ENCODE results near the gene URGCP.

URGCP gene

GRCh38 chr7:43915907-43916306 is 9.5 kb upstream of the URGCP start:
- H3K36me3 ChIP-seq (ENCODE audit: control insufficient read depth in 1 of 2, insufficient read depth in 2 of 2, low read depth in 1 of 2, low read length in 2 of 2): peaks cover 0 to 7% of the 10 kb centered on the region in 2 experiments
- no peak overlapping the region for H2BK15ac ChIP-seq (ENCODE audit: low read depth, poor library complexity, severe bottlenecking)
- no peak overlapping the region for H2AK5ac ChIP-seq (ENCODE audit: low read length, severe bottlenecking)
- no peaks in the 10 kb centered on the region for H3K9me3 ChIP-seq (ENCODE audit: control insufficient read depth, low read length)
- H3K27ac ChIP-seq (ENCODE audit: low read length, poor library complexity, severe bottlenecking): no peak overlapping the region
- no peak overlapping the region for H3K4ac ChIP-seq (ENCODE audit: low read depth in 1 of 2, low read length in 2 of 2)
- DNase-seq: no peak
- H3K4me2 ChIP-seq (ENCODE audit: low read length, poor library complexity, severe bottlenecking): no peak overlapping the region
- H2BK12ac ChIP-seq (ENCODE audit: low read length in 2 of 2): no peak overlapping the region
- H4K8ac ChIP-seq (ENCODE audit: low read length): no peak overlapping the region
- H2BK5ac ChIP-seq (ENCODE audit: low read depth, low read length, poor library complexity, severe bottlenecking): no peak overlapping the region
- H4K91ac ChIP-seq (ENCODE audit: low read length): no peak overlapping the region
- no peak overlapping the region for H2AFZ ChIP-seq (ENCODE audit: low read depth, low read length)
- 84% methylated on average over 5 of the region's 5 CpGs for WGBS
- H2BK120ac ChIP-seq (ENCODE audit: low read depth, low read length): no peak overlapping the region
- peaks cover 2% of the 10 kb centered on the region for H3K79me1 ChIP-seq (replicated peaks; ENCODE audit: low read length, poor library complexity, severe bottlenecking)
- H3K14ac ChIP-seq (ENCODE audit: low read length in 2 of 2): no peak overlapping the region
- H3K9ac ChIP-seq (ENCODE audit: low read length): no peak overlapping the region
- H3K23ac ChIP-seq (ENCODE audit: low read length in 2 of 2): no peak overlapping the region
- no peak overlapping the region for H3K4me3 ChIP-seq (ENCODE audit: insufficient read depth in 1 of 2, low read depth in 1 of 2, low read length in 2 of 2)
- no peaks in the 10 kb centered on the region for H3K4me1 ChIP-seq (ENCODE audit: control insufficient read depth, insufficient read depth, low read depth, low read length)
- no peak overlapping the region for H3K18ac ChIP-seq (ENCODE audit: low read depth in 1 of 2, low read length in 2 of 2)
- no peaks in the 10 kb centered on the region for H3K27me3 ChIP-seq (ENCODE audit: control insufficient read depth in 1 of 2, insufficient read depth in 1 of 2, low read length in 2 of 2)

- Histone ChIP-seq H4K91ac (ENCODE audit: low read length) (no peak overlapping the region), H3K4me2 (ENCODE audit: low read length, poor library complexity, severe bottlenecking) (no peak overlapping the region)
These were observed 8.4 kb upstream of the URGCP start for GRCh38 chr7:43914795-43915194.

GRCh38 chr7:43905956-43906330 is 453 bp downstream of the URGCP start:
- Histone ChIP-seq H3K9ac (ENCODE audit: low read length) (peak overlapping the region; percentile 94), H3K79me1 (replicated peaks; ENCODE audit: low read length, poor library complexity, severe bottlenecking) (peaks cover 25% of the 10 kb centered on the region), H2BK5ac (ENCODE audit: low read depth, low read length, poor library complexity, severe bottlenecking) (peak overlapping the region; percentile 4), H2AFZ (ENCODE audit: low read depth, low read length) (peak overlapping the region; percentile 76), H3K27me3 (ENCODE audit: control insufficient read depth in 1 of 2, insufficient read depth in 1 of 2, low read length in 2 of 2) (no peaks in the 10 kb centered on the region), H3K18ac (ENCODE audit: low read depth in 1 of 2, low read length in 2 of 2) (peak overlapping the region in 1 of 2 experiments; percentile 78), H3K9me3 (ENCODE audit: control insufficient read depth, low read length) (no peaks in the 10 kb centered on the region), H3K14ac (ENCODE audit: low read length in 2 of 2) (peak overlapping the region in 1 of 2 experiments; percentile 75), H3K23ac (ENCODE audit: low read length in 2 of 2) (no peak overlapping the region), H3K27ac (ENCODE audit: low read length, poor library complexity, severe bottlenecking) (peak overlapping the region; percentile 74), H2BK12ac (ENCODE audit: low read length in 2 of 2) (no peak overlapping the region), H3K4me2 (ENCODE audit: low read length, poor library complexity, severe bottlenecking) (peak overlapping the region; percentile 83), H2AK5ac (ENCODE audit: low read length, severe bottlenecking) (no peak overlapping the region), H3K4me3 (ENCODE audit: insufficient read depth in 1 of 2, low read depth in 1 of 2, low read length in 2 of 2) (peak overlapping the region; percentile 83 to 89), H4K8ac (ENCODE audit: low read length) (peak overlapping the region; percentile 82), H4K91ac (ENCODE audit: low read length) (no peak overlapping the region), H3K4me1 (ENCODE audit: control insufficient read depth, insufficient read depth, low read depth, low read length) (peaks cover 12% of the 10 kb centered on the region), H2BK120ac (ENCODE audit: low read depth, low read length) (peak overlapping the region; percentile 94), H2BK15ac (ENCODE audit: low read depth, poor library complexity, severe bottlenecking) (no peak overlapping the region), H3K36me3 (ENCODE audit: control insufficient read depth in 1 of 2, insufficient read depth in 2 of 2, low read depth in 1 of 2, low read length in 2 of 2) (peaks cover 9% of the 10 kb centered on the region in 2 experiments), H3K4ac (ENCODE audit: low read depth in 1 of 2, low read length in 2 of 2) (peak overlapping the region in 1 of 2 experiments; percentile 96)
- DNase-seq: peak; percentile 60
- WGBS: under 1% methylated on average over 15 of the region's 43 CpGs

More at GRCh38 chr7:43914795-43915194, 8.4 kb upstream of the URGCP start:
- Histone ChIP-seq H2BK120ac (ENCODE audit: low read depth, low read length) (no peak overlapping the region), H3K79me1 (replicated peaks; ENCODE audit: low read length, poor library complexity, severe bottlenecking) (peaks cover 2% of the 10 kb centered on the region), H3K9ac (ENCODE audit: low read length) (no peak overlapping the region), H2BK12ac (ENCODE audit: low read length in 2 of 2) (no peak overlapping the region), H2BK5ac (ENCODE audit: low read depth, low read length, poor library complexity, severe bottlenecking) (no peak overlapping the region), H3K14ac (ENCODE audit: low read length in 2 of 2) (no peak overlapping the region), H3K27me3 (ENCODE audit: control insufficient read depth in 1 of 2, insufficient read depth in 1 of 2, low read length in 2 of 2) (no peaks in the 10 kb centered on the region), H3K36me3 (ENCODE audit: control insufficient read depth in 1 of 2, insufficient read depth in 2 of 2, low read depth in 1 of 2, low read length in 2 of 2) (peaks cover 0 to 7% of the 10 kb centered on the region in 2 experiments), H2AK5ac (ENCODE audit: low read length, severe bottlenecking) (no peak overlapping the region), H2AFZ (ENCODE audit: low read depth, low read length) (no peak overlapping the region), H3K18ac (ENCODE audit: low read depth in 1 of 2, low read length in 2 of 2) (no peak overlapping the region), H3K4me3 (ENCODE audit: insufficient read depth in 1 of 2, low read depth in 1 of 2, low read length in 2 of 2) (no peak overlapping the region), H3K23ac (ENCODE audit: low read length in 2 of 2) (no peak overlapping the region), H4K8ac (ENCODE audit: low read length) (no peak overlapping the region), H3K27ac (ENCODE audit: low read length, poor library complexity, severe bottlenecking) (no peak overlapping the region), H3K4me1 (ENCODE audit: control insufficient read depth, insufficient read depth, low read depth, low read length) (no peaks in the 10 kb centered on the region), H3K4ac (ENCODE audit: low read depth in 1 of 2, low read length in 2 of 2) (no peak overlapping the region), H3K9me3 (ENCODE audit: control insufficient read depth, low read length) (no peaks in the 10 kb centered on the region), H2BK15ac (ENCODE audit: low read depth, poor library complexity, severe bottlenecking) (no peak overlapping the region)
- peak; percentile 18 for DNase-seq
- 46% methylated on average over 4 of the region's 5 CpGs for WGBS

- H2BK15ac ChIP-seq (ENCODE audit: low read depth, poor library complexity, severe bottlenecking): no peak overlapping the region
- H3K23ac ChIP-seq (ENCODE audit: low read length in 2 of 2): no peak overlapping the region
These were observed 1.0 kb downstream of the URGCP start for GRCh38 chr7:43905209-43905946.

More at GRCh38 chr7:43905209-43905946, 1.0 kb downstream of the URGCP start:
- Histone ChIP-seq H3K79me1 (replicated peaks; ENCODE audit: low read length, poor library complexity, severe bottlenecking) (peaks cover 25% of the 10 kb centered on the region), H2BK12ac (ENCODE audit: low read length in 2 of 2) (no peak overlapping the region), H2AK5ac (ENCODE audit: low read length, severe bottlenecking) (no peak overlapping the region), H4K91ac (ENCODE audit: low read length) (no peak overlapping the region), H3K14ac (ENCODE audit: low read length in 2 of 2) (peak overlapping the region in 1 of 2 experiments; percentile 55), H3K27ac (ENCODE audit: low read length, poor library complexity, severe bottlenecking) (peak overlapping the region; percentile 74), H2AFZ (ENCODE audit: low read depth, low read length) (no peak overlapping the region), H3K9me3 (ENCODE audit: control insufficient read depth, low read length) (no peaks in the 10 kb centered on the region), H2BK120ac (ENCODE audit: low read depth, low read length) (no peak overlapping the region), H3K4me1 (ENCODE audit: control insufficient read depth, insufficient read depth, low read depth, low read length) (peaks cover 12% of the 10 kb centered on the region), H3K27me3 (ENCODE audit: control insufficient read depth in 1 of 2, insufficient read depth in 1 of 2, low read length in 2 of 2) (no peaks in the 10 kb centered on the region), H2BK5ac (ENCODE audit: low read depth, low read length, poor library complexity, severe bottlenecking) (no peak overlapping the region), H3K36me3 (ENCODE audit: control insufficient read depth in 1 of 2, insufficient read depth in 2 of 2, low read depth in 1 of 2, low read length in 2 of 2) (peaks cover 9 to 10% of the 10 kb centered on the region in 2 experiments), H3K4me2 (ENCODE audit: low read length, poor library complexity, severe bottlenecking) (peak overlapping the region; percentile 83), H3K9ac (ENCODE audit: low read length) (peak overlapping the region; percentile 94), H4K8ac (ENCODE audit: low read length) (no peak overlapping the region), H3K18ac (ENCODE audit: low read depth in 1 of 2, low read length in 2 of 2) (peak overlapping the region in 1 of 2 experiments; percentile 49), H3K4ac (ENCODE audit: low read depth in 1 of 2, low read length in 2 of 2) (peak overlapping the region in 1 of 2 experiments; percentile 71), H3K4me3 (ENCODE audit: insufficient read depth in 1 of 2, low read depth in 1 of 2, low read length in 2 of 2) (peak overlapping the region; percentile 83 to 89)
- DNase-seq: peak; percentile 20
- WGBS: 56% methylated on average over 6 of the region's 8 CpGs

Data from mesenchymal stem cell (in vitro differentiated cells and primary cell).